NCI-H2171 (cell line): ENCODE measurements around the gene EMC10.
A peak's percentile ranks its signal among the peaks of the same experiment; 100 is the strongest.
"Not testable (repeated sequence)": the region's sequence is repeated elsewhere in the genome, so short reads cannot be mapped to it uniquely, and the experiment has no call there.

Source experiments
- DNase-seq: peaks from one replicate; lab custom pipeline; 2025; lab: John Stamatoyannopoulos, UW

The EMC10 gene

GRCh38 chr19:50514346-50515167 is 38.2 kb downstream of the EMC10 start:
- peak; percentile 91 for DNase-seq

GRCh38 chr19:50515168-50515561 is 38.9 kb downstream of the EMC10 start:
- DNase-seq = no peak

- no peak for DNase-seq
Observed at GRCh38 chr19:50516456-50516855, 40.1 kb downstream of the EMC10 start.

GRCh38 chr19:50516964-50517703 is 40.8 kb downstream of the EMC10 start:
- DNase-seq = no peak

- no peak for DNase-seq
Observed at GRCh38 chr19:50517704-50518075, 41.4 kb downstream of the EMC10 start.

- DNase-seq = no peak
Observed at GRCh38 chr19:50518091-50519005, 42.0 kb downstream of the EMC10 start.

GRCh38 chr19:50519006-50519575 is 42.8 kb downstream of the EMC10 start:
- no peak for DNase-seq

GRCh38 chr19:50520822-50521465 is 44.6 kb downstream of the EMC10 start:
- DNase-seq = no peak

- no peak for DNase-seq
Observed at GRCh38 chr19:50522881-50523280, 46.6 kb downstream of the EMC10 start.

- DNase-seq = not testable (repeated sequence)
Observed at GRCh38 chr19:50528052-50528451, 51.7 kb downstream of the EMC10 start.

- no peak for DNase-seq
Observed at GRCh38 chr19:50531171-50531612, 54.9 kb downstream of the EMC10 start.

GRCh38 chr19:50532952-50533351 is 56.6 kb downstream of the EMC10 start:
- no peak for DNase-seq

- no peak for DNase-seq
Observed at GRCh38 chr19:50534478-50534877, 58.2 kb downstream of the EMC10 start.

GRCh38 chr19:50535672-50536187 is 59.4 kb downstream of the EMC10 start:
- DNase-seq = no peak

- DNase-seq = no peak
Observed at GRCh38 chr19:50536662-50537305, 60.5 kb downstream of the EMC10 start.

GRCh38 chr19:50537306-50537685 is 61.0 kb downstream of the EMC10 start:
- no peak for DNase-seq

- DNase-seq = peak; percentile 56
Observed at GRCh38 chr19:50537769-50538230, 61.5 kb downstream of the EMC10 start.
